Duodenal mucosa (tissue), 2 donors: ENCODE measurements around the gene ALKBH2.

Experiments
- H3K27ac ChIP-seq: one replicate; pipeline ENCODE4 v1.7.0; 2013; ENCODE audit warnings: low read depth, low read length
- H3K27me3 ChIP-seq, 2 donors: one replicate each; pipeline ENCODE4 v1.7.0; 2013; ENCODE audit warnings: low read length in 2 of 2, control low read depth in 1 of 2; ENCODE audit not compliant: insufficient read depth in 2 of 2, control insufficient read depth in 1 of 2
- H3K36me3 ChIP-seq, 2 donors: one replicate each; pipeline ENCODE4 v1.7.0; 2013; ENCODE audit warnings: low read length in 2 of 2, control low read depth in 1 of 2; ENCODE audit not compliant: insufficient read depth in 2 of 2, control insufficient read depth in 1 of 2
- H3K4me1 ChIP-seq, 2 donors: one replicate each; pipeline ENCODE4 v1.7.0; 2013; ENCODE audit warnings: low read length in 2 of 2, control low read depth in 1 of 2; ENCODE audit not compliant: insufficient read depth in 2 of 2, control insufficient read depth in 1 of 2
- H3K4me3 ChIP-seq, 2 donors: one replicate each; pipeline ENCODE4 v1.7.0; 2013; ENCODE audit warnings: low read length in 2 of 2, low read depth in 1 of 2
- H3K9ac ChIP-seq, 2 donors: one replicate each; pipeline ENCODE4 v1.7.0; 2013; ENCODE audit warnings: low read length in 2 of 2, low read depth in 1 of 2
- H3K9me3 ChIP-seq, 2 donors: one replicate each; pipeline ENCODE4 v1.7.0; 2013; ENCODE audit warnings: low read length in 2 of 2, control low read depth in 1 of 2; ENCODE audit not compliant: control insufficient read depth in 1 of 2

The ALKBH2 gene

DNA sequence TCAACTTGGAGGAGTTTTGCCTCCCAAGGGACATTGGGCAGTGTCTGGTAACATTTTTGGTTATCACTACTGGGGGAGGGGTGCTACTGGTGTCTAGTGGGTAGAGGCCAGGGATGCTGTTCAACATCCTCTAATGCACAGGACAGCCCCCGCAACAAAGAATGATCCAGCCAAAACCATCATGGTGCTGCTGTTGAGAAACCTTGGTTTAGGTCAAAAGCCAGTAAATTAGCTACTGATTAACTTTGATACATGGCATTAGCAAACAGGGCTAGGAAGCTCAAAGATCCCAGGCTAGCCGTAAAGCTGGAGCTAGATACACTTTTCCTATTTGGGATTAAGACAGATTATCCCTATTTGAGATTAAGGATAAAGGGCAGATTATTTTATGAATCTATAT lies 8.8 kb downstream of the ALKBH2 start:
- Histone ChIP-seq H3K27me3 (no peaks in the 10 kb centered on the region), H3K4me3 (no peak overlapping the region), H3K4me1 (peaks cover 0 to 17% of the 10 kb centered on the region in 2 donors), H3K27ac (no peak overlapping the region), H3K36me3 (peaks cover 34 to 64% of the 10 kb centered on the region in 2 donors), H3K9ac (no peak overlapping the region), H3K9me3 (no peaks in the 10 kb centered on the region)

DNA sequence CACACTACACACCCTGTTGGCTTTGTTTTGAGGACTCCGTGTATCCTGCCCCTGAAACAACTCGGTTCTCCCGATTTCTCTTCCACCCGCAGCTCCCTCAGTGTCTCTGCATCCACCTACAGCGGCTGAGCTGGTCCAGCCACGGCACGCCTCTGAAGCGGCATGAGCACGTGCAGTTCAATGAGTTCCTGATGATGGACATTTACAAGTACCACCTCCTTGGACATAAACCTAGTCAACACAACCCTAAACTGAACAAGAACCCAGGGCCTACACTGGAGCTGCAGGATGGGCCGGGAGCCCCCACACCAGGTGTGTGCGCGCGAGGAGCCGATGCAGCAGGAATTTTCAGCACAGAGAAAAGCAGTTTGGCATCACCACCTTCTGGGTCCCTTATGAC lies 10.5 kb downstream of the ALKBH2 start:
- no peak overlapping the region for H3K9ac ChIP-seq
- H3K27me3 ChIP-seq = no peaks in the 10 kb centered on the region
- no peak overlapping the region for H3K27ac ChIP-seq
- peaks cover 34 to 54% of the 10 kb centered on the region in 2 donors for H3K36me3 ChIP-seq
- H3K4me3 ChIP-seq = no peak overlapping the region
- no peaks in the 10 kb centered on the region for H3K9me3 ChIP-seq
- peaks cover 0 to 17% of the 10 kb centered on the region in 2 donors for H3K4me1 ChIP-seq

DNA sequence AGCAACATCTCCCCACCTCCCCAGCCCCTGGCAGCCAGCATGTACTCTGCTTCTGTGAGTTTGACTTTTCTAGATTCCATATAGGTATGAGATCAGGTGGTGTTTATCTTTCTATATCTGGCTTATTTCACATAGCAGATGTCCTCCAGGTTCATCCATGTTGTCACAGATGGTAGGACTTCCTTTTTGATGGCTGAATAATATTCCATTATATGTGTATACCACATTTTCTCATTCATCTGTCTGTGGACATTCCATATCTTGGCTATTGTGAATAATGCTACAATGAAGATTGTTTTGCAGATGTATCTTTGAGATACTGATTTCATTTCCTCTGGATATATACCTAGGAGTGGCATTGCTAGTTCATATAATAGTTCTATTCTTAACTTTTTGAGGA lies 18.4 kb downstream of the ALKBH2 start:
- Histone ChIP-seq H3K36me3 (peaks cover 15 to 45% of the 10 kb centered on the region in 2 donors), H3K9me3 (no peaks in the 10 kb centered on the region), H3K4me3 (no peak overlapping the region), H3K4me1 (no peaks in the 10 kb centered on the region), H3K27ac (no peak overlapping the region), H3K9ac (no peak overlapping the region), H3K27me3 (no peaks in the 10 kb centered on the region)

DNA sequence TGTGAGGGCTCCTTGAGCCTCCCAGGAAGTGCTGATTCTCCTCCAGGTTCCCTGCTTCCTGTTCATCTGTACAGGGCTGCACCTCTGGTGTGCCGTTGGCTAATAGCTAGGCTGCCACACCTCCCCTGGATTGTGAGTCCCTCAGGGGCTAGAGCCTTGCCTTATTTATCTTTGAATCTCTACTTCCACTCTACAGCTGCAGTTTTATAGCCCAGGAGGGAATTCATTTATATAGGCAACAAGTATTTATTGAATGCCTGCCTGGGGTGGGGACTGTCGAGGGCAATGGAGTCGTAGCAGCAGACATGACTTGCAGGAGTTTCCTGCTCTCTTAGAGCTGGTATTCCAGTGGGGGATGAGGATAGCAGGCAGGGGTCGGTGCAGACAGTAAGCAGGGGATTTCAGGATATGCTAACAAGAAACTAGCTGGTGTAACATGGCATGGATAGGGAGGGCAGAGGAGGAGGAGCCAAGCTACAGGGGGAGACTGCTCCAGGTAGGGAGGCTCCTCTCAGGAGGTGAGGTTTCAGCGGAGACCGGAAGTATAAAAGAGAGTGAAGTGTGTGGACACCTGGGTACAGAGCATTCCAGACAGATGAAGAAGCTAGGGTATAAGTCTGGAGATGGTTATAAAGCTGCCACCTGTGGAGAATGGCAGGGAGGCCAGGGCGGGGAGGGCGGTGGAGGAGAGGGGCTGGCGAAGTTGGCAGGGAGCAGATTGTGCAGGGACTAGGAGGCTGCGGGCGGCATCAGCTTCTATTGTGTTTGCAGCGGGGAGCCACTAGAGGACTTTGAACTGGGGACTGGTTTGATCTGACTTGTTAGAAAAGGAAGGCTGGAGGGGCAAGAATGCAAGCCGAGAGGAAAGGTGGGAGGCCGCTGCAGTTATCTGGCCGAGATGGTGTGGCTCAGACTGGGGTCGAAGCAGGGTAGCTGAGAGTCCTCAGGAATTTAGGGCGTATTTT lies 23.7 kb downstream of the ALKBH2 start:
- peak overlapping the region; percentile 11 to 43 for H3K9ac ChIP-seq
- peaks cover 16 to 32% of the 10 kb centered on the region in 2 donors for H3K36me3 ChIP-seq
- no peaks in the 10 kb centered on the region for H3K9me3 ChIP-seq
- H3K4me3 ChIP-seq = peak overlapping the region; percentile 41 to 54
- H3K27me3 ChIP-seq = no peaks in the 10 kb centered on the region
- H3K4me1 ChIP-seq = peaks cover 17 to 20% of the 10 kb centered on the region in 2 donors
- H3K27ac ChIP-seq = peak overlapping the region; percentile 37

DNA sequence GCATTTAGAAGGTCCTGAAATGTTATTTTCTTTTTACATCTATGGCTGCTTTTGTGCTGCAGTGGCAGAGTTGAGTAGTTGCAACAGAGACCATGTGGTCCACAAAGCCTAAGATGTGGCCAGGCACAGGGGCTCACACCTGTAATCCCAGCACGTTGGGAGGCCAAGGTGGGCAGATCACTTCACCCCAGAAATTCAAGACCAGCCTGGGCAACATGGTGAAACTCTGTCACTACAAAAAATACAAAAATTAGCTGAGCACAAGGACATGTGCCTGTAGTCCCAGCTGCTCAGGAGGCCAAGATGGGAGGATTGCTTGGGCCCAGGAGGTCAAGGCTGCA lies 27.4 kb downstream of the ALKBH2 start:
- Histone ChIP-seq H3K27me3 (no peaks in the 10 kb centered on the region), H3K9ac (no peak overlapping the region), H3K36me3 (peaks cover 4 to 6% of the 10 kb centered on the region in 2 donors), H3K4me3 (no peak overlapping the region), H3K27ac (no peak overlapping the region), H3K4me1 (peaks cover 17 to 20% of the 10 kb centered on the region in 2 donors), H3K9me3 (no peaks in the 10 kb centered on the region)

DNA sequence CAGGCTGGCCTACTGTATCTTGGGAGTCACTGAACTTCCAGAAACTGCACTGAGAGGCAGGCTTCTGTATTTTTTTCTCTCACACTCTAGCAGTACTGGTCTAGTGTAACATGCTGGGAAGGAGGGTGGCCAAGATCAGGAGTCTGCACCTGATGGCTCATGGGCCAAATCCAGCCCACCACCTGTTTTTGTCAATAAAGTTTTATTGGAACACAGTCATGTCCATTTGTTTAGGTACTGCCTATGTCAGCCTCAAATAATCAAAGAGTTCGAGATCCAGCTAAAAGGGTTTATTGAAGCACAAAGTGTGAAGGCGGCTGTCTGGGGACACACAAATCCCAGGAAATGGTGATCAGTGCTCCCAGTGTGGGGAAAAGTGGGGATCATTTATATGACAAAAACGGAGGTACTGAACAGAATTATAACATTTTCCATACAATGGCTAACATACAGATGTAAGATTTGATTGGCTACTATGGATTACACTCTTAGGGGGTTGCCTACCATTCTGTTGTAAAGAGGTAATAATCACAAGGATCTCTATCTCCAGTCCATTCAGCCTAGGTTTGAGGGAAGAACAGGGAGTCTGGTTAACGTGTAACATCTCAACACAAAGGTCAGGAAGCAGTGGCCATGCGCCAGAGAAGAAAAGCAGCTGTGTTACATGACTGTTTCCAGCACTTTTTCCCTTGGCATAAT lies 28.0 kb downstream of the ALKBH2 start:
- Histone ChIP-seq H3K36me3 (peaks cover 4 to 6% of the 10 kb centered on the region in 2 donors), H3K9ac (no peak overlapping the region), H3K27me3 (no peaks in the 10 kb centered on the region), H3K4me3 (peak overlapping the region in 1 of 2 donors; percentile 13), H3K4me1 (peaks cover 17 to 20% of the 10 kb centered on the region in 2 donors), H3K9me3 (no peaks in the 10 kb centered on the region), H3K27ac (no peak overlapping the region)

DNA sequence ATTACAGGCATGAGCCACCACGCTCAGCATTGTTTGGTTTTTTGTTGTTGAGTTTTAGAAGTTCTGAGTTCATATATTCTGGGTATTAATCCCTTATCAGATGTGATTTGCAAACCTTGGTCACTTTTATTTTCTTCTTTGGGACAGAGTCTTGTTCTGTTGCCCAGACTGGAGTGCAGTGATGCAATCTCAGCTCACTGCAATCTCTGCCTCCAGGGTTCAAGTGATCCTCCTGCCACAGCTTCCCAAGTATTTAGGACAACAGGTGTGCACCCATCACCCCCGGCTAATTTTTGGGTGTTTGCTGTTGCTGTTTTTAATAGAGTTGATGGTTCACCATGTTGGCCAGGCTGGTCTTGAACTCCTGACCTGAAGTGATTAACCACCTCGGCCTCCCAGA lies 29.1 kb downstream of the ALKBH2 start:
- no peak overlapping the region for H3K27ac ChIP-seq

DNA sequence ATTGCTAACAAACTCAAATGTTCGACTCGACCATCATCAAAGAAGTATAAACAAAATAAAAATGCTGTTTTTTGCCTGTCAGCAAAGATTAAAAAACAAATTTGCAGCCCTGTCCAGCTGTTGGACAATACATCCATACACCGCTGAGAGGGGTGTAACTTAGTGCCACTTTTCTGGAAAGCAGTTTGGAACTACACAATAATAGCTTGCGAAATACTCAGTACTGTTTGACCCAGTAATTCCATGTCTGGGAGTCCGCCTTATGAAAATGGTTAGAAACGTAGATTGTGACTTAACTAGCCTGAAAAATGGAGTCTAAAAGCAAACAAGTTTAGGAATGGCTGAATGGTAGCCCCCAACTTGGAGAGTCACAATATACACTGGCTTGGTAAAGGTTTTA lies 34.5 kb downstream of the ALKBH2 start:
- Histone ChIP-seq H3K9ac (no peak overlapping the region), H3K4me1 (peaks cover 3 to 4% of the 10 kb centered on the region in 2 donors), H3K36me3 (peaks cover 3 to 20% of the 10 kb centered on the region in 2 donors), H3K27ac (no peak overlapping the region), H3K9me3 (no peaks in the 10 kb centered on the region), H3K27me3 (no peaks in the 10 kb centered on the region), H3K4me3 (no peak overlapping the region)

More for the DNA sequence above, 29.1 kb downstream of the ALKBH2 start:
- Histone ChIP-seq H3K27me3 (no peaks in the 10 kb centered on the region), H3K4me3 (no peak overlapping the region), H3K4me1 (peaks cover 17 to 20% of the 10 kb centered on the region in 2 donors), H3K36me3 (peaks cover 6 to 10% of the 10 kb centered on the region in 2 donors), H3K9ac (no peak overlapping the region), H3K9me3 (no peaks in the 10 kb centered on the region)

DNA sequence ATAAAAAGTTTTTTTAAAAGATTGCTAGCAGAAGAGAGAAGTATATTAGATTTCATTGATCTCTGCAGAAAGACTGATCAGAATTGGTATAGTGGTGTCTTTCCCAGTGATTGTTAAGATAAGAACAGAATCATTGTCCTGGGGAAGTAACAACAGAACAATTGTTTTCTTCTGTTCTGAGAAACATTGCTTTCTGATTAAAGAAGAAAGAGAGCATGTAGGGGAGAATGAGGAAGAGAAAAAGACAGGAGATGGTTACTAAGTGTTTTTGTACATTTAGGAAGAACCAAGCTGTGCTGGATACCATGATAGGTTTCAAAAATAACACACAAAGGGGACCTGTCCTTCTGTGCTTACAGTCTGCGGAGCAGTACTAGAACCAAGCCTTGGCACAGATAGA lies 35.9 kb downstream of the ALKBH2 start:
- peaks cover 3 to 20% of the 10 kb centered on the region in 2 donors for H3K36me3 ChIP-seq
- H3K27ac ChIP-seq = no peak overlapping the region
- H3K9ac ChIP-seq = no peak overlapping the region
- peaks cover 4 to 12% of the 10 kb centered on the region in 2 donors for H3K4me1 ChIP-seq
- no peaks in the 10 kb centered on the region for H3K9me3 ChIP-seq
- H3K27me3 ChIP-seq = no peaks in the 10 kb centered on the region
- no peak overlapping the region for H3K4me3 ChIP-seq

DNA sequence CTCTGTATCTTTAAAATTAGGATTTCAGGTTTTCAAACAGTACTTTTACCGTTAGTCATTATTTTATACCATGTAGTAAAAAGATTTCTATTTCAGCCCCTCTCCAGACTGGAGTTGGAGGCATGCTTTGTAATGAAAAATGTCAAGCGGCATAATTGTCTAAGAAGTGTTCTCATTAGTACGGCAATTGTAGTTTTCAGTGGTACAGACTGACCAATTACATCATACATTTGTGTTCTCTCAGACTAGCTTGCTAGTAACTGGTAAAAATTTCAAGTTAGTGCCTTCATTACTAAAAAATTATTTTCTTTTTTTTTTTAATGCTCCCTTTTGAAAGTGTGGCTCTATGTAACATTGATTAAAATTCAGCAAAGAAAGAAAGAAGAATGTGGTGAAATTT lies 36.4 kb downstream of the ALKBH2 start:
- no peak overlapping the region for H3K27ac ChIP-seq
- no peaks in the 10 kb centered on the region for H3K9me3 ChIP-seq
- H3K36me3 ChIP-seq = peaks cover 3 to 20% of the 10 kb centered on the region in 2 donors
- H3K9ac ChIP-seq = no peak overlapping the region
- peaks cover 4 to 15% of the 10 kb centered on the region in 2 donors for H3K4me1 ChIP-seq
- H3K27me3 ChIP-seq = no peaks in the 10 kb centered on the region
- H3K4me3 ChIP-seq = no peak overlapping the region
